Cardiac septum (tissue), 1 donor: Measurements from ENCODE around the gene DHRS7B. TPM values are rescaled to one million over a fixed set of nuclear protein-coding genes. Genes with fewer than 3 reads are reported as not detected.
"Not testable (repeated sequence)": the region's sequence is repeated elsewhere in the genome, so short reads cannot be mapped to it uniquely, and the experiment has no call there.

Source experiments
- DNase-seq: peaks from one replicate; pipeline ENCODE4 v3.0.0-alpha.2; 2020; ENCODE audit warnings: low spot score
- intact Hi-C: fragments of 100-400 bp; cut with DNase I; formaldehyde crosslinking; loops from one replicate; pipeline ENCODE4 v1.14.0; 2022
- total RNA-seq: library from RNA; stranded (reverse); fragmentation: NEBNext Ultra II Directional; extraction: Animal tissue kit (Norgen Biotek cat#: 25700); gene quantifications from one replicate; pipeline ENCODE4 v1.2.1, GENCODE V29; 2021
- donor health status: DM: no; HTN: no; CAD: no.

DHRS7B gene
- total RNA-seq, 1 donor from 2014 or later, result 37.4 TPM

DNA sequence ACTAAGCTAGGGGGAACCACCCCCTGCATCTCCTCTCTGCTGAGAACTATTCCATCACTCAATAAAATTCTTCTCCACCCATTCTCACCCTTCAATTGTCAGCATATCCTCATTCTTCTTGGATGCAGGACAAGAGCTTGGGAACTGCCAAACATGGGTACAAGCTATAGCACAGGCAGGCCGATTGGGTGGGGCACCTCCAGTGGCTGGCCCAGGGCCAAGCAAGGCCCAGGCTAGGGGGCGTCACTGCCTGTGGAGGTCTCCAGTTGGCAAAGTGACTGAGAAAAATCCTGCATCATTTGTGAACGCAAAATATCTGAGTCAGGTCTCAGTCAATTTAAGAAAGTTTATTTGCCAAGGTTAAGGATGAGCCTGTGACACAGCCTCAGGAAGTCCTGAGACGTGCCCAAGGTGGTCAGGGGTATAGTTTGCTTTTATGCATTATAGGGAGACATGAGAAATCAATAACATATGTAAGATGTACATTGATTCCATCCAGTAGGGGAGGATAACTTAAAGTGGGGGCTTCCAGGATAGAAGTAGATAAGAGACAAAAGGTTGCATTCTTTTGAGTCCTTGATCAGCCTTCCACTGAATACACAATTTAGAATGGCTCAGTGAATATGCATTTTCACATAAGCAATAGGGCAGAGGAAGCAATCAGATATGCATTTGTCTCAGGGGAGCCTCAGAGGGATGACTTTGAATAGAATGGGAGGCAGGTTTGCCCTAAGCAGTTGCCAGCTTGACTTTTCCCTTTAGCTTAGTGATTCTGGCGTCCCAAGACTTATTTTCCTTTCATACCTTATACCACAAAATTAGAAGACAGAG lies 21.5 kb upstream of the DHRS7B start:
- DNase-seq, result no peak
- intact Hi-C loops, result no loop called here

DNA sequence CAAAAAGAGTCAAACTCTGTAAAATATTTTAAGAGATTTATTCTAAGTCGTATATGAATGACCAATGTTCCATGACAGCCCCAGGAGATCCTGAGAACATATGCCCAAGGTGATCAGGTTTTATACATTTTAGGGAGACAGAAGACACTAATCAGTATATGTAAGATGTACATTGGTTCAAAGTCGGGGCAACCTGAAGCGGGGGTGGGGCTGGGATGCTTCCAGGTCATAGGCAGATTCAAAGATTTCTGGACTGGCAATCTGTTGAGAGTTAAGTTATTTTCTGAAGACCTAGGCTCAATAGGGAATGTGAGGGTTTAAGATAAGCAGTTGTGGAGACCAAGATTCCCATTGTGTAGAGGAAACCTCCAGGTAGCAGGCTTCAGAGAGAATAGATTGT lies 20.4 kb upstream of the DHRS7B start:
- no peak for DNase-seq
- intact Hi-C loops, result no loop called here

DNA sequence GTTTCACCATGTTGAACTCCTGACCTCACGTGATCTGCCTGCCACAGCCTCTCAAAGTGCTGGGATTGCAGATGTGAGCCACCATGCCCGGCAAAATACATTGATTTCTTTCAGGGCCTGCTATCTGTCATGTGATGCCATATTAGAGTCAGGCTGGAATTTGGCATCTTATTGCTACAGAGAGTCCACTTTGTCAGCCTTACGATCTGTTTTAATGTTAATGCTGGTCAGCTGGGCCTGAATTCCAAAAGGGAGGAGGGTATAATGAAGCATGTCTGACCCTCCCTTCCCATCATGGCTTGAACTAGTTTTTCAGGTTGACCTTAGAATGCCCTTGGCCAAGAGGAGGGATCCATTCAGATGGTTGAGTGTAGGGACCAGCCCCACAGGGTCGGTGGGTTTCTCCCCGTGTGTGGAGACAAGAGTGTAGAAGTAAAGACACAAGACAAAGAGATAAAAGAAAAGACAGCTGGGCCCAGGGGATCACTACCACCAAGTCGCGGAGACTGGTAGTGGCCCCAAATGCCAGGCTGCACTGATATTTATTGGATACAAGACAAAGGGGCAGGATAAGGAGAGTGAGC lies 19.6 kb upstream of the DHRS7B start:
- intact Hi-C loops, result not testable (repeated sequence)
- peak; percentile 70 for DNase-seq

DNA sequence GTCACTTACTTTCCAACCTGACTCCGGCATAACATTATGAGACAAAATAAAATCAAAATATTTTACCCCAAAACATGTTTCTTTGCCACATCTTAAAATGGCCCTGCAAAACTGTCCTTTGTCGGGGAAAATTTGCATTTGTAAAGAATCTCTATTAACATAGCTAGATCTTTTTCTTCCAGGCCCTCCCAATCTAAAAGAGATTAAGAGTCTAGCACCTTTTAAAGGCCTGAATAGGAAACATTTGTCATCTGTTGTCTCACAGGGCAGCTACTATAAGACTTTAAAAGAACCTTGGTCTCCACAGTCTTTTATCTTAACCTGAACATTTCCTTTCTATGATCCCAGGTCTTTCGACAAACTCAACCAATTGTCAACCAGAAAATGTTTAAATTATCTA lies 18.1 kb upstream of the DHRS7B start:
- intact Hi-C loops, result no loop called here
- DNase-seq, result no peak

DNA sequence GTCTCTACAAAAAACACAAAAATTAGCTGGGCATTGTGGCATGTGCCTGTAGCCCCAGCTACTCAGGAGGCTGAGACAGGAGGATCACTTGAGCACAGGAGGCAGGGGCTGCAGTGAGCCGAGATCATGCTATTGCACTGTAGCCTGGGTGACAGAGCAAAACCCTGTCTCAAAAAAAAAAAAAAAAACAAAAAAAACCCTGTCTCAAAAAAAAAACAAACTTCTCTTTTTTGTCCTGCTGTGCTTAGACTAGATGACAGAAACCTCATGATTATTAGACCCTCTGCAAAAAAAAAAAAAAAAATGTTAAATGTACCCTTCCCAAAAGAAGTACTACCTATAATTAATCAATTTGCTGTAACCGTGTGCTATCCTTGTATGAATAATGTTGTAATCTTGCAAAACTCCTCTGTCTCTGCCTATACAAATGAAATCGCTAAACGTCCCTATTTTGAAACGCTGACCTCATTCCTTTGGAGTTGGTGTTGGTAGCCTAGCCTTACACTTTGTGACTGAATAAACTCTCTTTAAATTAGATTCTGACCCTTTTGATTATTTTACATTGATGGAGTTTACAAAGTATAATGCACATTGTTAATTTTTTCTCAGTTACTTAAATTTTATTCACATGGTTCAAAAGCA lies 13.6 kb upstream of the DHRS7B start:
- no peak for DNase-seq
- intact Hi-C loops, result no loop called here

DNA sequence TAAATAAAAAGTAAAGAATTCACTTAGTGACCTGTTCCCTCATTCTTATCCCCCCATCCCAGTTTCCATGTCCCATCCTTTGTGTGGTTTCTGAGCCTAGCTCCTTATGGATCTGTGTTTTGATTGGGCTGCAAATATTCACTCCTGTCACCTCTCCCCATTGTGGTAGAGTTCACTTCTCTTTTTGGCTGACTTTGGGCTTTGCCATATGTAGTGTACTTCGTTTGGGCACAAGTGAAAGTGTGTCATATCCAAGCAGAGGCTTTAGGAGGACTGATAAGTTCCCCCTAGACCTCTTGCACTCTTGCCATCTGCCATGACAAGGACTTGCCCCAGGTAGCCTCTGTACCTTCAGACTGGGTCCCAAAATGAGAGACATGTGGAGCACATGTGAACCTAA lies 13.0 kb upstream of the DHRS7B start:
- no peak for DNase-seq
- intact Hi-C loops, result no loop called here

DNA sequence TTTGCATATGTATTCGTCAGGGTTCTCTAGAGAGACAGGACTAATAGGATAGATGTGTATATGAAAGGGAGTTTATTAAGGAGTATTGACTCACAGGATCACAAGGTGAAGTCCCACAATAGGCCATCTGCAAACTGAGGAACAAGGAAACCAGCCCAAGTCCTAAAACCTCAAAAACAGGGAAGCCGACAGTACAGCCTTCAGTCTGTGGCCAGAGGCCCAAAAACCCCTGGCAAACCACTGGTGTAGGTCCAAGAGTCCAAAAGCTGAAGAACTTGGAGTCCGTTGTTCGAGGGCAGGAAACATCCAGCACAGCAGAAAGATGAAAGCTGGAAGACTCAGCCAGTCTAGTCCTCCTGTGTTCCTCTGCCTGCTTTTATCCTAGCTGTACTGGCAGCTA lies 12.0 kb upstream of the DHRS7B start:
- not testable (repeated sequence) for DNase-seq
- intact Hi-C loops, result loop anchor here (5.0 kb wide), 1 partner anchor 72 kb away; the partner anchor contains the start of gene USP22

DNA sequence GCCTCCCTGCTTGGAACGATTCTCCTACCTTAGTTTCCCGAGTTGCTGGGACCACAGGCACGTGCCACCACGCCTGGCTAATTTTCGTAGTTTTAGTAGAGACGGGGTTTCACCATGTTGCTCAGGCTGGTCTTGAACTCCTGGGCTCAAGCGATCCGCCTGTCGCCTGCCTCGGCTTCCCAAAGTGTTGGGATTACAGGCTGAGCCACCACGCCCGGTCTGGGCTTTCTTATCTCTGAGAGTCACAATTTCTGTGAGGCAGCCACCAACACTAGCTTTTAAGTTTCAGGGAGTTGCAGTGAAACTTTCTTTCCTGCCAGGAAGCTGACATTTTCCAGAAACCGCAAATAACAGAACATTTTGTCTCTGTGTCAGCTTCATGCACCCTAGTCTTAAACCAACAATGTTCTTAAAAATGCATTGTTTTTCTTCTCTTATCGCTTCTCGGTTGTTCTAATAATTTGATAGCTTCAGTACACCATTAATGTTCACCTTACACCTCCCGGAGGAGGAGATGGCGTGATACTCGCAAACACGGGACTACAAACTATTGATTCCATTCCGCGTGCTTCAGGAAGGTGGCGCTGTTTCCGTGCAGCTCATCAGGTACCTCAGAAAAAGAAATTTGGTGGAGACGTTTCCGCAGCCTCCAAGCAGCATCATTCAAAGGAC lies 7.4 kb upstream of the DHRS7B start:
- intact Hi-C loops, result loop anchor here (5.0 kb wide), 1 partner anchor 77 kb away; the partner anchor contains the start of gene USP22
- peak; percentile 90 for DNase-seq

DNA sequence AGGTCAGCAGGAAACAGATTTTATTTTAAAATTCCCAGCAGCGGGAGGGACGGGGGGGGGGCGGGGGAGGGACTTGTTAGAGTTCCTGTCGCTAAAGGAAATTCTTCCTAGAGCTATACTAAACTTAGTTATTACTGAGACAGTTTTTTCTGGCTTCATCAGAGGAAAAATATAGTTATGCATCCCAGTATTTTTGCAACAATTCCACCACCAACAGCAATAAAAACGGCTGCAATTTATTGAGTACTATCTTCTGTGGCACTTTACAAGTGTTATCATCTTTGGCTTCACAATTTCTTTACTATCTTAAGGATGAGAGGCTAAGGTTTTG lies 6.9 kb upstream of the DHRS7B start:
- intact Hi-C loops, result loop anchor here (5.0 kb wide), 1 partner anchor 78 kb away; the partner anchor contains the start of gene USP22
- DNase-seq, result no peak

DNA sequence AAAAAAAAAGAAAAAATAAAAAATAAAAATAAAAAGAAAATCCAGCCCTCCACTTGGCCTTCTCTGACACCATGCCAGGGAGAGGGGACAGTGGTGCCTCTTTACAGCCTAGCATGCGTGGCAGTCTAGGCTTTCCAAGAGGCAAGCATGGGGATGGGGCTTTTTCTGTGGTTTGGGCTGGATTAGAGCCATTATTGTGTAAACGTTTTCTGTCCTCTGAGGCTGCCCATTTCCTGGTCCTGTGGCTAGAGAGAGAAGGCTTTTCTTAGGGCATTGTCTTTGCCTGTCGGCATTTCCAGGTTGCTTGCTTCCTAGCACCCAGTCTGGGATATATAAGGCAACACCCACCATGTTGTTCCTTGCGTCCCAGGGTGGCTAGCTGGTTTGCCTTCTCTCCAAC lies 2.7 kb upstream of the DHRS7B start:
- DNase-seq, result no peak
- intact Hi-C loops, result no loop called here

DNA sequence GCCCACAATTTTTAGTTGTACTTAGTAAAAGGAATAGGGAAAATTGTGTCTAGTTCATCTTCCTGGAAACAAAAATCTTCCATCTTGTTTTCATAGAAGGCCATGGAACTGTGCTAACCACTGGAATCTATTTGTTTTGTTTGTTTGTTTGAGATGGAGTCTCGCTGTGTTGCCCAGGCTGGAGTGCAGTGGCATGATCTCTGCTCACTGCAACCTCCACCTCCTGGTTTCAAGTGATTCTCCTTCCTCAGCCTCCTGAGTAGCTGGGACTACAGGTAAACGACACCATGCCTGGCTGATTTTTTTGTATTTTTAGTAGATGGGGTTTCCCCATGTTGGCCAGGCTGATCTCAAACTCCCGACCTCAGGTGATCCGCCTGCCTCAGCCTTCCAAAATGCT lies 2.2 kb upstream of the DHRS7B start:
- intact Hi-C loops, DNase-seq: not testable (repeated sequence)

DNA sequence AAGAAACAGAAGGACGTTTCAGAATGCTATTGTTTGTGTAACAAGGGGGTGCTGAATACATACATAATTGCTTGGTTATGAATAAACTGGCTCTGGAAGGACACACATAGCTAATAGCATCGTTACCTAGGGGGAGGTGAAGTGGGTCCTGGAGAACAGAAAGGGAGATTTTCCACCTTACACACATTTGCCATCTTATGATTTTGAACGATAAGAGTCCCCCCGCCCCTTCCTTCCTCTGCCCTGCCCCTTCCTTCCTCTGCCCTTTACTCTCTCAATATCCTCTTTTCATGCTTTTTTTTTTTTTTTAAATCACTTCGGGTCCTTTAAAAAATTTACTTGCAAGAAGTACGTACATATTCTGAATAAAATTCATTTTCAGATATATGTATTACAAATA lies 902 bp upstream of the DHRS7B start:
- intact Hi-C loops, result loop anchor here (5.0 kb wide), 4 partner anchors 41 to 386 kb away; no protein-coding TSS in a partner anchor
- no peak for DNase-seq

DNA sequence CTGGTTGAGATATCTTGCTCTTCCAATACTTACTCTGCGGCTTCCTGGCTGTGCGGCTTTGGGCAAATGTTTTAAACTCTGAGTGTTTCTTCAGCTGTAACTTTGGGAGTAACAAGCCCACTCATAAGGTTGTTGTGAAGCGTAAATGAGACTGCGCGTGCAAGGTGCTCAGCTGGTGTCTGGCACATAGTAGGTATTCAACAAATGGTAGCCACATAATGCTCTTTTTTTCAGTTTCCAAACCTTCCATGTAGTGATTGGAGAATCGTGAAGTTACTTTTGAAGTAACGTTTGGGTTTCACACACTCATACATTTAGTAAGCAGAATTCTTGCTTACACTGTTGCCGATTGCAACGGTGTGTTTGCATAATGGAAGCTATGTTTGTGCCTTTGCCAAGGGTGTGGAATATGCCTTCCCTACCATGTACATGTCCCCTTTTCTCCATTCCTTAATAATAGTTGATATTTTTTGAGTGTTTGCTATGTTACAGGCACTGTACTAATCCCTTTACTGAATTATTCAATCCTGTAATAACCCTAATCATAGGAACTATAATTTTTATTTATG lies 829 bp downstream of the DHRS7B start:
- intact Hi-C loops, result loop anchor here (2.0 to 5.0 kb wide), 5 partner anchors 40 to 385 kb away; partner anchors contain the start of gene TMEM11
- DNase-seq, result no peak

DNA sequence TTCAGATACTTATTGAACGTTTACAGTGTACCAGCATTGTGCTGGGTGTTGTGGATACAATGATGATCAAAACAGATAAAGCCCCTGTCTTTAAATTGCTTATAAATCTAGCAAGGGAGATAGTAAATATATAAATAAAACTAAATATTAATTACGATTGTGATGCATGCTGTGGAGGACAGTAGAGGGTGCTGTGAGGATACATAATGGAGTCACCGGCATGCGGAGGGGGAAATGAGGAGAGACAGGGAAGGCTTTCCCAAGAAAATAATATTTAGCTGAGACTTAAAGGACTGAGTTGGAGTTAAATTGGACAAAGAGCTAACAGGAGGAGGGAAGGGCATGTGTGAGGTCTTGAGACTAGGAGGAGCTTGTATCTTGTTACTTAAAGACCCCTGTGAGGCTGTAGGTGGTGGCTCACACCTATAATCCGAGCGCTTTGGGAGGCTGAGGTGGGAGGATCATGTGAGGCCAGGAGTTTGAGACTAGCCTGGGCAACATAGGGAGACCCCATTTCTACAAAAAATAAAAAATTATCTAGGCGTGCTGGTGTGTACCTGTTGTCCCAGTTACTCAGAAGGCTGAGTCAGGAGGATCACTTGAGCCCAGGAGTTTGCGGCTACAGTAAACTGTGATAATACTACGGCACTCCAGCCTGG lies 2.4 kb downstream of the DHRS7B start:
- intact Hi-C loops, result loop anchor here (2.0 to 5.0 kb wide), 5 partner anchors 38 to 383 kb away; partner anchors contain the start of gene TMEM11
- DNase-seq, result no peak

DNA sequence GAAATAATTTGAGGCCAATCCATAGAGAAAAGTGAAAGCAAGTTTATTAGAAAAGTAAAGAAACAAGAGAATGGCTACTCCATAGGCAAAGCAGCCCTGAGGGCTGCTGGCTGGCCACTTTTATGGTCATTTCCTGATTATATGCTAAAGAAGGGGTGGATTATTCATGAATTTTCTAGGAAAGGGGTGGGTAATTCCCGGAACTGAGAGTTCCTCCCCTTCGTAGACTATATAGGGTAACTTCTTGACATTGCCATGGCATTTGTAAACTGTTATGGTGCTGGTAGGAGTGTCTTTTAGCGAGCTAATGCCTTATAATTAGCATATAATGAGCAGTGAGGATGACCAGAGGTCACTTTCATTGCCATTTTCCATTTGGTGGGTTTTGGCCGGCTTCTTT lies 4.4 kb downstream of the DHRS7B start:
- intact Hi-C loops, result no loop called here
- DNase-seq, result no peak

DNA sequence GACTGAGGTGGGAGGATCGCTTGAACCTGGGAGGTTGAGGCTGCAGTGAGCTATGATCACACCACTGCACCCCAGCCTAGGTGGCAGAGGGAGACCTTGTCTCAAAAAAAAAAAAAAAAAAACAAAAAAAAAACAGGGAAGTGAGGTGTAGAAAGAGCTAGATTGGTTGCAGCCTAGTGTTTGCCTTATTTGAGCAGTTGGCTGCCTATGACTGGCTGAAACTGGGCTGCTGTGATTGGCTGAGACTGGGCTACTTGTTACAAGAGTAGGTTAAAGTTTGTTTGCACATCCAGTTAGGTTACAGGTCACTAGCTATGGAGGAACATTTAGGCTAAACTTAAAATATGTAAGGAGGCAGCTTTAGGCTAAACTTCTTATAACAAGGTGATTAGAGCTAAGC lies 5.7 kb downstream of the DHRS7B start:
- intact Hi-C loops, result no loop called here
- peak; percentile 84 for DNase-seq

DNA sequence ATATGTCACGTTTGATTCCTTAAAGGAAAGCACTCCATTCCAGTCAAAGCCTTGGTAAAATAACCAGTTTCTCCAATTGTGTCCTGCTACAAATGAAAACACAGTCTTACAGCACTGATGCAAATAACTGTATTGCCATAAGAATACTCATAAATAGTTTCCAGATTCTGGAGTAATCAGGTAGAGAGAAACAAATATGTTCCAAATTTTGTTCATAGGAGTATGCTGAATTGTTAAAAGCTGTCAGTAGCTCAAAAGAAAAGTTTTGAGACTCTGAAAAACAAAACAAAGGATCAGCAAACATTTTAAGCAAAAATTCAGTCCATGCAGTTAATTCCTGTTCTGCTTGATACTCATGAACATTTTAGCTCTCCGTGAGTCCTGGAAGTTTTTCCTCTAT lies 7.8 kb downstream of the DHRS7B start:
- intact Hi-C loops, result no loop called here
- DNase-seq, result no peak

DNA sequence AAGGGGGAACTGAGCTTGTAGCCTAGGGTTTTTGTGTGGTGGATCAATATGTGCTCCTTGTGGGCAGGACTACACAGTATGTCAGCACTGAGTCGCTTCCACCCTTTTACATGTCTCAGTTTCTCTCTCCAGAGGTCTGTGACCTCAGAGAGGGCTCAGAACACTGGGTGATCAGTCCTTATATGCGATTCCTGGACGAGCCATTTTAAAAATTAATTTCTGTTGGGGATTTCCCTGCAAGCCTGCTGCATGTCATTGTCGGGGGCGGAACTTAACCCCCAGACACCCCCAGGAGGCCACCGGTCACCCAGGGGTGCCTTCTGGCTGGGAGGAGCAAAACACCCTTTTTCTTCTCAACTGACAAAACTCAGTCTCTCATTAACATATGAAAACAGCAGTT lies 14.1 kb downstream of the DHRS7B start:
- intact Hi-C loops, result no loop called here

DNA sequence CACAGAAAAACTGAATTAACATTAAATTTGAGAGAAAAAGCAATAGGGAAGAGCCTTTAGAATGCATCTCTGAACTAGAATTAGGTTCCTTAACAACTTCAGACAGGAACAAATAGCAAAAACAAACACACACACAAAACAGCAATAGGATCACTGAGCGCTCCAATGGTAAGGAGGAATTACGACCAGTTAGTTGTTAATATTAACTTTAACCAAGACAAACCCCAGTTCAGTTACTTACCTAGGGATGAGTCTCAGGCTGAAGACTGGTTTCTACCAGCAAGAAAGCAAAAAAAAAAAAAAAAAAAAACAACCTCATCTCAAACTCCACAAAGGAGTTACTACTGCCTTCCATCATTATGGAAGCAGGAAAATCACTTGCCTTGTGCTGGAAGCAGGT lies 14.6 kb downstream of the DHRS7B start:
- DNase-seq, result no peak
- intact Hi-C loops, result no loop called here

More for the DNA sequence above, 14.1 kb downstream of the DHRS7B start:
- DNase-seq, result no peak
